ENCODE measurements around the gene FAM131B. TPM values are rescaled to one million over a fixed set of nuclear protein-coding genes. Genes with fewer than 3 reads are reported as not detected.
A peak's percentile ranks its signal among the peaks of the same experiment; 100 is the strongest.
"Not testable (repeated sequence)": the region's sequence is repeated elsewhere in the genome, so short reads cannot be mapped to it uniquely, and the experiment has no call there.

Gene FAM131B
- total RNA-seq, 1 experiment from 2014 or later, result 3.9 TPM

DNA sequence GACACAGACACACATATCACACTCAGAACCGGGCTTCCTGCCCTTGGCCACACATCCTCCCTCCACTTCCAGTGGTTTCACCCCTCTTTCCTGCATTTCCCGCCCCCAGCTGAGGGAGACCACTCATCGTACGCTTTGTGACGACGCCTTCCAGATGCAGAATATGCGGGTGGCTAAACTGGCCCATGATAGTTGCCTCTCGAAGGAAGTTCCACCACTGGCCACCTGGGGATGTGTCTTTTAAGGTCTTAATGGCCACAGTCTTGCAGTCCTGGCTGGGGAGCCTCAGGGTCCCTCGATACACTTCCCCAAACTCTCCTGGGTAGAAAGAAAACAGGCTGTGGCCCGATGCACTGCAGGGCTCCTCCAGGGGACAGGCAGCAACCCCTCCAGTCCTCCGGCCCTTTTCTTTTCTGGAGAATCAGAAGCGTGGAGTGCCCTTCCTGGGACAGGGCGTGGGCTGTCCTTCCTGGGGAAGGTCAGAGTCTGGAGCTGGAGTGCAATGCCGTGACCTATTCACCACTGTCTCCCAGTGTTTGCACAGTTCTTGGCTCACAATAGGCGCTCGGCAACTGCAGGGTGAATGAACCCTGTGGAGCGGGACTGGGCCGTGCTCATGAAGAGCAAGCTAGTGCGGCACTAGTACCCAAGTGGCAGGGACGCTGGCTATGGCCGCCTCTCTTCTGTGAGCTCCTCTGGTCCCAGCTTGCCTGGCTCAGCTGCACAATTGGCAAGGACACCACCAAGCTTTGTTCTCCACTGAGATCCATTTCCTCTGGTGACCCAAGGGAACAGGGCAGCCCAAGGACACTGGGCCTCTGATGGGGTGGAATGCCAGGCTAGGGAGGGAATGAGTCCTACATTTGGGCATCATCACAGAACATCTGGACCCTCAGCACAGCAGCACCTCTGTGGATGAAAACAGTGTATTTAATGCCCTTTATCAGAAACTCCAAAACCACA lies 33.0 kb upstream of the FAM131B start:
- DNase-seq (ENCODE audit: low spot score), result no peak

DNA sequence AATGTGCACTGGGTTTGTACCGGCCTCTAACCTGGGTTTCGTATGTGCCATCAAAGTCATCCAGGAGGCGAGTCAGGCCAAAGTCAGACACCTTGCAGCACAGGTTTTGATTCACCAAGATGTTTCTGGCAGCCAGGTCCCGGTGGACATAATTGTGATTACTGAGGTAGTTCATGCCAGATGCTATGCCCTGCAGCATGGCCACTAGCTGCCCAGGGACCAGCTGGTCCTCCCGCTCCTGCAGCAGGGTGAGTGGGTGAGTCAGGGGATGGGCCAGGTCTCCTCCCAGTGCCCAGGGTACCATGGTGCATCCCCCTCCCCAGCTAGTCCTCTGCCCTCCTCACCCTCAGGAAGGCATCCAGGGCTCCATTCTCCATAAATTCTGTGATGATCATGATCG lies 32.3 kb upstream of the FAM131B start:
- DNase-seq (ENCODE audit: low spot score), result no peak

DNA sequence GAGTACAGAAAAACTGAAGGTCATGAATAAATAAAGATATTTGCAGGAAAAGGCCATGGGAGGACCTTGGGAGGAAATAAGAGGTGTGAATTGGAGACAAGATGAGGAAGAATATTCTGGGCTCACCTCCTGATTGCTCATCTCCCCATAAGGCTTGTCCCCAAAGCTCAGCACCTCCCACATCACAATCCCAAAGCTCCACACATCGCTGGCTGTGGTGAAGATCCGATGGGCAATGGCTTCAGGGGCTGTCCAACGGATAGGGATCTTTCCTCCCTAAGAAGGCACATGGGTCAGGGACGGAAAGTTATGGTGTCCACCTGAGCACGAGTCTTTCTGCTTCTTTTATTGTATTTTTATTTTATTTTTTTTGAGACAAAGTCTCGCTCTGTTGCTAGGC lies 31.6 kb upstream of the FAM131B start:
- no peak for DNase-seq (ENCODE audit: low spot score)

DNA sequence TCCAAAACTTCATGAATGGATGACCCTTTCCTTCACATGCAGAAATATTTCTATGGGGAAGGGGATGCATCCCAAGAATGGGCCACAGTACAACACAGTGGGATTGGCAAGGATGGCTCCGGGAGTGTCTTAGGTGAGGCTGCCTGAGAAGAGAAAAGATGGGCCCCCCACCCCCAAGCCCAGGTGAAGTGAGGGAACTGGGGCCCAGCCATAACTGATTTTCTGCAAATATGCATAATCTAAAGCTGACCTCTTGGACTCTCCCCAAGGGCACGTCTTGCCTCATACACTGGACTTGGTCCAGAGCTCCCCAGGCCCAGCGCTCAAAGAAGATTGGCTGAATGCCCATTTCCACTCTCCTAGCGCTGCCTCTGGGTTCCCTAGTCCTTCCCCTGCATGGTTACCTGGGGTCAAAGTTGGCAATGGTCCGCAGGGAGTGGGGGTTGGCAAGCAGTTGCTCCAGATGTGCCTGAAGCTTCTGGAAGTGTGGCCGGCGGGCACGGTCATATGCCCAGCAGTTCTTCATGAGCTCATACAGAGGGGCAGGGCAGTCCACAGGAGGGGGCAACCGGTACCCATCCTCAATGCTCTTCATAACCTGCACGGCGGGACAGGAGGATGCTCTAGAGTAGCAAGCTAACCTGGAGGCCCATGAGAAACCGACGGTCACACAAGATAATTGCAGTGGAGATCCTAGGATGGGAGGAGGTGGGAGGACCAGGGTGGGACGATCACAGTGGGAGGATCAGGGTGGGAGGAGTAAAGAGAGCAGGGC lies 30.9 kb upstream of the FAM131B start:
- DNase-seq (ENCODE audit: low spot score), result no peak

DNA sequence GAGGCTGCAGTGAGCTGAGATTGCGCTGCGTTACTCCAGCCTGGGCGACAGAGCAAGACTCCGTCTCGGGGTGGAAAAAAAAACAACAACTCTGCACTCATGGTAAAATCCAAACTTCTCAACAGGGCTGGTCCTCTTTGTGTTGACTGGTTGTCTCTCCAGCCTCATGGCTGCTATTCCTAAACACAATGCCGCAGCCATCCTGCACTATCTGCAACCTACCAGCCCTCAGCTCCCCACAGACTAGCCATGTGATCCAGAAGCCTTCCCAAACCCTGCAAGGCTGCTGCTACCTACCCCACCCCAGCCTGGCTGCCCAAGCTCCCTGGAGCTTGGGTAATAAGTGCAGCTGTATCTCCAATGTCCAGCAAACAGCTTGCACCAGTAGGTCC lies 30.4 kb upstream of the FAM131B start:
- no peak for DNase-seq (ENCODE audit: low spot score)

DNA sequence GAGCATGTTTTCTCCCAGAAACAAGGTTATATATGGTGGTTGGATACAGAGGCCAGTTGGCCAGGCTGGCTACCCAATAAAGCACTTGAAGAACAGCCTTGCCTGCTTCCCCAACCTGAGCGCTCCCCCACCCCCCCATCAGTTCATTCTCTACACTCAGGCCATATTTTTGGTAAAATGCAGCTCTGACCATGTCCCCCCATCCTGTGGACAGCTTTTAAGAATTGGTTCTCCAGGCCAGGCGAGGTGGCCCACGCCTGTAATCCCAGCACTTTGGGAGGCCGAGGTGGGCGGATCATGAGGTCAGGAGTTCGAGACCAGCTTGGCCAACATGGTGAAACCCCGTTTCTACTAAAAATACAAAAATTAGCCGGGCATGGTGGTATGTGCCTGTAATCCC lies 29.9 kb upstream of the FAM131B start:
- DNase-seq (ENCODE audit: low spot score), result not testable (repeated sequence)

DNA sequence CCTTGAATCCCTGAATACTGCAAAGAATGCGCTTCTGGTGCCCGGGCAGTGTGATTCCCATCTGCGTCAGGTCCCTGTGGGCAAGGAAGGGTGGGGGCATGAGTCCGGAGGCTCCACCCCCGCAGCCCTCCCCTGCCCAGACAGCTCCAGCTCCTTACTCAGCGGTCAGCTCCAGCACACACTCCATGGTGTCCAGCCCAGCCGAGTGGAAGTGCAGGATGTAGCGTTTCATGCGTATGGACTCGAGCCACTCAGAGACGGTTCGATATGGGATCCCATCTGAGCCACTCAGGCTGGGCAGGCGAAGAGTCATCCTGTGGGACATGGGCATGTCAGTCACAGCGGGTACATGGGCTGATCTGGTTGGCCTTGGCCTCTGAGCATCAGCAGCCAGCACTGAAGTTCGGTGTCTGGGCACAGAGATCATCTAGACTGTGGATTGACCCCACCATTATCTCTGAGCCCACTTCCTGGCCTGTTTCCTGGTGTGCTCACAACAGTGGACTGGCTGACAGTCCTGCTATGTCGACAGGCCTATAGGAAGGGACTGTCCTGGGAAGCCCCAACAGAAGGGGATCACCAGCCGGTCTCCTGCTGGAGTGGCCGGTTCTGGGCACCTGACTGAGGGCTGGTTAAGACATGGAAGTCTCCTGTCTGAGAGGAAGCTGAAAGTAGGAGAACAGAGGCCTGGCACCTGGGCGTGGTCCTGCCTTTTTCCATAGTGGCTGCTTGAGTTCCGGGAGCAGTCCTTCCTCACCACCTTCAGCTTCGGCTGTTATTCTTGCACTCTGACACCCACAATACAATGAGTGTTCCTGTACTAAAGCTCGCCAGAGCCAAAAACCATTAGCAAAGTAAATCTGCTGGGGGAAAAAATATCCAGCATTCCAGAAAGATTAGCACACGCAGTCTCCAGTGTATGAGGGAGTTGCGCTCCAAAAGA lies 29.2 kb upstream of the FAM131B start:
- DNase-seq (ENCODE audit: low spot score), result peak; percentile 54

DNA sequence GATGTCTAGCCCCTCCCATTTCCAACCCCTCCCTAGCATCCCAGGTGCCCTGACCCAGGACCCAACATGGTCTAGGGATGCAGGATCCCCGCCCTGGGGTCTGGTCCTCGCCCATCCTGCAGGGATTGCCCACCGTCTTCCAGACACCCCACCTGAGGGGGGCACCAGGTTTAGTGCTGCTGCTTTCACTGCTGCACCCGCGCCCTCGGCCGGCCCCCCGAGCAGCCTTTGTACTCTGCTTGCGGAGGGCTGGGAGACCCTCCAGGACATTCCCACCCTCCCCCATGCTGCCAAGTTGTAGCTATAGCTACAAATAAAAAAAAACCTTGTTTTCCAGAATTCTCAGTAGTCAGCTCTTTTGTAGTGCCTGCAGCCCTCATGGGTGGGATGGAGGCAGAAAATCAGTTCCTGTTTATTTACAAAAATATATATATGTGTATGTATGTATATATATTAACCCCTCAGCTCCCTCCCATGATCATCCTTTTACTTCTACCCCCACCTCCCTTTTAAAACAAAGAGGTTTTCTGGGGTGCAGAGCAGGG lies 28.3 kb upstream of the FAM131B start:
- DNase-seq (ENCODE audit: low spot score), result no peak

DNA sequence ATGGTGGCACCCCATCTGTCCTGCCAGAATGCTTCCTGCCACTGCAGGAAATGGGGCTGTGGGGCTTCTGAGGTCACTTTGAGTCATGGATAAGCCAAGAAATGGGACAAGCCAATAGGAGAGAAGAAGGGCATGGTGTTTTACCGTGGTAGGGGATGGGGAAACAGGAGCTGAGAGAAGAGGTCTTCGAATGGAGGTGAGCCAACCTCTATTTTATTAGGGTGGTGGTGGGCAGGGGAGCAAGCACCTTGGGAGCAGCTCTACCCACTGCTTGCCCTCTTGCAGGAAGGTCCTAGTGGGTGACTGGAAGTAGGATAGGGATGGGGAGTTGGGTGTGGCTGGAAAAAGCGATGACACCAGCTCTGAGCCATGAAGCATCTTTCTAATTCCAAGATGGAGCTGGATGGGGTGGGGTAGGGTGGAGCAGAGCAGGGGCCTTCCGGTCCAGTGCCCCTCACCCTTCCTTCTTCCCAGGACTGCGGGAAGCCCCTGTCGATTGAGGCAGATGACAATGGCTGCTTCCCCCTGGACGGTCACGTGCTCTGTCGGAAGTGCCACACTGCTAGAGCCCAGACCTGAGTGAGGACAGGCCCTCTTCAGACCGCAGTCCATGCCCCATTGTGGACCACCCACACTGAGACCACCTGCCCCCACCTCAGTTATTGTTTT lies 27.7 kb upstream of the FAM131B start:
- no peak for DNase-seq (ENCODE audit: low spot score)

DNA sequence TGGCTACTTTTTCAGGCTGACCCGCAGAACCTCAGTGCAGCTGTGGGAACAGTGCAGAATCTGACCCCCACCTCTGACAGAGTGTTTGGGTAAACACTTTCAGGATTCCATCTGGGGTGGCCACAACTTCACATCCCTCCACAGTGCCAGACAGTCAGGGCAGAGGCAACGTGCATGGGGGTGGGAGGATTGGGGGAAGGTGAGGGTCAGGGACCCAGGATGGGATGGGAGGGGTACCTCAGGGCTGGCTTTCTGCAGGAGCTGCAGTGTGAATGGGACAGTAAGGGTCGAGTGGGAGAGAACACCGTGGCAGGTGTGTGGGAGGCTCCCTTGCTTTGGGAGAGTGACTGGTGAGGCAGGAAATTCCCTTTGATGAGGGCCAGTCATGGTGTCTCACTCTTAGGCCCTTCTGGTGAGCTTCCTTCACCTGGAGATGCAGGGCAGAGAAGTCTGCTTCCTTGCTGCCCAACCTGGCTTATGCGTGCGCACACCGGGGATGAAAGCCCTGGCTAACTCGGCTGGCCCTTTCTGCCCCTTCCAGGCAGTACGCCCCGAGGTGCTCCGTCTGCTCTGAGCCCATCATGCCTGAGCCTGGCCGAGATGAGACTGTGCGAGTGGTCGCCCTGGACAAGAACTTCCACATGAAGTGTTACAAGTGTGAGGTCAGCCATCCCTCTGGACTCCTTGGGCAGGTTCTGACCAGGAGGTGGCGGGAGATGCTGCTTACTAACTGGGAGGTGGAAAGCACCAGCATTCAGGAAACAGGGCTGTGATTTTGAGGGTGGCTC lies 27.0 kb upstream of the FAM131B start:
- DNase-seq (ENCODE audit: low spot score), result no peak

DNA sequence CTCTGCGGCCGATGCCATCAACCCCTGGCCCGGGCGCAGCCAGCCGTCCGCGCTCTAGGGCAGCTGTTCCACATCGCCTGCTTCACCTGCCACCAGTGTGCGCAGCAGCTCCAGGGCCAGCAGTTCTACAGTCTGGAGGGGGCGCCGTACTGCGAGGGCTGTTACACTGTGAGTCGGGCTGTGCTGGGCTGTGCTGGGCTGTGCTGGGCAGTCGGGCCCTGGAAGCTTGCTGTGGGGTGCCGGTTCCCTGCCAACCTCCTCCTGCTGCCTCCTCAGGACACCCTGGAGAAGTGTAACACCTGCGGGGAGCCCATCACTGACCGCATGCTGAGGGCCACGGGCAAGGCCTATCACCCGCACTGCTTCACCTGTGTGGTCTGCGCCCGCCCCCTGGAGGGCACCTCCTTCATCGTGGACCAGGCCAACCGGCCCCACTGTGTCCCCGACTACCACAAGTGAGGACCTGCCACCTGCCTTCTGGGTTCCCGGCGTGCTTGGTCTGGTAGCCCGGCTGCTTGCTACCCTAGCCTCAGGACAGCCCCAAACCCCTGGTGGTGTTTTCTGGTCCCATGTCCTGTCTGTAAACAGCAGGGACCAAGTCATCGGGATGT lies 26.1 kb upstream of the FAM131B start:
- no peak for DNase-seq (ENCODE audit: low spot score)

DNA sequence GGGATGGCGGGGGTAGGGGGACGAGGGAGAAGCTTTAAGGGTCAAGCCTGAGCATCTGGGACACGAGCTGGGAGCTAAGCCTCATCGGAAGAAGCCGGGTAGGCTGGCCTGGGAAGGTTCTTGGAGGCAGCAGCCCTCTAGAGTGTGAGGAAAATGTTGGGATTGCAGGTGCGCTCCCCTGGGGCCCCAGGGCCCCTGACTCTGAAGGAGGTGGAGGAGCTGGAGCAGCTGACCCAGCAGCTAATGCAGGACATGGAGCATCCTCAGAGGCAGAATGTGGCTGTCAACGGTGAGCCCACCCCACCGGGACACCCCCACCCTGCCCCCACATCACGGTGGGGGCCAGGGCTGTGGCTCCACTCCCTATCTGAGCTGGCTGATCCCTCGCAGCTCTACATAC lies 25.5 kb upstream of the FAM131B start:
- no peak for DNase-seq (ENCODE audit: low spot score)

DNA sequence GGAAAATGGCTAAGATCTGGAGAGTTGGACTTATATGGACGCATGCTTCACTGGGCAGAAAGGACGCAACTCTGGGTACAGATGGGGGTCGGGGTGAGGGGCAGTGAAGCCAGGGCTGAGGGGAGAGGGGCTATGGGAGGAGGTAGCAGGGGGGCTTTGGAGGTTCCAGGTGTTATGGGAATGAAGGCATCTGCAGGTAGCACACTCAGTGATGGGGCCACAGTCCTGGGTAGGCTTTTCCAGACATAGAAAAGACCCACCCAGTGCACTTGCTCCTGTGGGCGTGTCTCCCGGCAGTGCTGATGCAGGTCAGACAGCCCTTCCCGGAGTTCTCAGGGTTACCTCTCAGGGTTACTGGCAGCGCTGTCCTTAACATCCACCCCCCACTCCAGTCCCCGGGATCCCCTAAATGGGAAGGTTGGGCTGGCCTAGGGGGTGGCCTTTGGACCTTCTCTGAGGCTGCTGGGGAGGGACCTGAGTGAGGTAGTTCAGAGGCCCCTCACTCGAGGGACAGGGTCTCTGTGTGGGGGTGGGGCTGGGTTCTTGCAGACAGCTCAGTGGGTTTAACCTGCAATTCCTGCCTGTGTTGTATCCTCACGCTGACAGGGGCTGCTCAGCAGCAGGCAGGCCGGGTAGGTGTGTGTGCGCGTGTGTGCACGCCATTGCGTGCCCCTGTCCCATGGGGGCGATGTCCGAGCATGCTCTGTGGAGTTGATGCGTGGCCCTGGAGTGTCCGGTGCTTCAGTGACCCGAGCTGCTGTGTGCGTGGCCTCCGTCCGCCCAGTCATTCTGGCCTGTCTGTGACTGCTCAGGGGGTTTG lies 24.9 kb upstream of the FAM131B start:
- DNase-seq (ENCODE audit: low spot score), result no peak

DNA sequence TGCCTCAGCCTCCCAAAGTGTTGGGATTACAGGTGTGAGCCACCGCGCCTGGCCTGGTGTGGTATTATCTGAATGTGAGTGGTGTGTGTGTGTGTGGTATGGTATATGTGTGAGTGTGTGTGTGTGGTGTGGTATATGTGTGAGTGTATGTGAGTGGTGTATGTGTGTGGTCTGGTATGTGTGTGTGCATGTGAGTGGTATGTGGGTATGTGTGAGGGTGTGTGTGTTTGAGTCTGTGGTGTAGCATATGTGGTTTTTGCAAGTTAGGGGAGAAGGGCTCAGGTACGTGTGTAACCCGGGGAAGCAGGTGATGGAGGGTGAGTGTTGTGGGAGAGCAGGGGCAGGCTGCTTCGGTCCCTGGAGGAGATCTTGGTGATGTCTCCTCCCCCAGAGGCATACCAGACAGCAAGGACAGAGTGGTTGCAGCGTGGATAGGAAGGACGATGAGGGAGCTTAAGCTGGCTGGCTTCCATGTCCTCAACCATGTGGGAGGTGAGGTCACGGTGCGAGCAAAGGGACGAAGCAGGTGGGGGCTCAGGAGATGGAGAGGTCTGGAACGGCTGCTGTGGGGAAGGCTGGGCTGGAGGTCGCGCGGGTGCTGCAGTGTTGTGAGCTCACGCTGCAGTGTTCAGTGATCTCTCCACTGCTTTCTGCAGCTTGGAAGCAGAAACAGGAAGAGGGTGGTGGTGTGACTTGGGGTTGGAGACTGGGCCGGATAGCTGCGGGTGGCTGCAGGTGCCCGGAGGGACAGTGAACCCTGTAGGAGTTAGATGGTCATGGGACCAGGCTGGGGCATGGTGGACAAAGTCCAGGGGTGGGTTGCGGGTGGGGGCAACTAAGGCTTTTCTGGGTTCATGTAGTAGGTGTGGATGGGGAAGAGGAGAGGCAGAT lies 23.6 kb upstream of the FAM131B start:
- DNase-seq (ENCODE audit: low spot score), result no peak

DNA sequence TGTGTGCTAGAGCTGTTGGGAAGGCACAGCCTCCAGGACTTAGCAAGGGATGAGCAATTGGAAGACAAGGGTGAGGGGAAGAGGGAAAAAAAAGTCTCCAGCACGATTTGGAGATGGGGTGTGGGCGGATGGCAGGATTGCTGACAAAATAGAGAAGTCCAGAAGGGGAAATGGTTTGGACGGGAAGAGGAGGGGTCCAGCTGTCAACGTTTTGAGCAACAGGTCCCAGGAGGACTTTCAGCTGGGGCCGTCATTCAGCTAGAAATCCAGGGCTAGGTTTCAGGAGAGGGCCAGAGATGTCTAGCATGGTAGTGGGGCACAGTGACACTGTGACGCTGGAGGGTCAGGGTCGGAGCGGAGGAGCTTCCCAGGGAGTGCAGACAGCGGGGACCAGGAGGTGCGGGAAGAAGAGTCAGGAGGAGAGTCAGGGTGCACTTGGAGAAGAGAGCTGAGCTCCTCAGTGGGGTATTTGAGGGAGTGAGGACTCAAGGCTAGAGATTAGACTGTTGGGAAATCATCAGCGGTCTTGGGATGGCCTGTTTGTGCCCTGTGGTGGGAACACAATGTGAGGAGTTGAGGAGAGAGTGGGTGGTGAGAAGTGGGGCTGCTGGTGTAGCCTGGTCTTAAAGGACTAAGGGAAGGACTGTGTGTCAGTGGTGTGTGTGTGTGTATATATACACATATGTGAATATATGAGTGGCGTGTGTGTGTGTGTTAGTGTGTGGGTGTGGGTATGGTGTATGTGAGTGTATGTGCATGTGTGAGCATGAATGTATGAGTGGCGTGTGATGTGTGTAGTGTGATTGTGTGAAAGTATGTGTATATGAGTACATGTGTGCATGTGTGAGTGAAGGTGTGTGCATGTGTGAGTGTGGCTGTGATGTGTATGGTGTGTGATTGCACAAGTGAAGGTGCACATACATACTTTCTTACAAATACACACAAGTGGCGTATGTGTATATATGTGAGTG lies 22.4 kb upstream of the FAM131B start:
- DNase-seq (ENCODE audit: low spot score), result no peak

DNA sequence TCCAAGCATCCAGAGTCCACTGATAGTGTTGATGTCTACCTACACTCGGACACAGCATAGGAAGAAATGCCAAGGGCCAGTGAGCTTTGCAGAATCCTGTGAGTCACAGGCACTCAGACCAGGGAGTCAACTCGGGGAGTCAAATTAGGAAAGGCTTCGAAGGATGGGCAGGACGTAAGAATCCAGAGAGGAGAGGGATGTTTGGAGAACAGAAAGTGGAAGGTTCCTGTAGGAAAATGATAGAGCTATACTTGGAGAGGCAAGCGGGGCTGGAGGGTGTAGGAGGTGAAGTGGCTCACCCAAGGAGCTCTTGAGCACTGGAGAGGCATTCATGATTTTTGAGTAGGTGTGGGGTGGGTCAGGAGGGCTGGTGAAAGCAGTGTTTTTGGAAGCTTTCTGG lies 21.6 kb upstream of the FAM131B start:
- DNase-seq (ENCODE audit: low spot score), result no peak

DNA sequence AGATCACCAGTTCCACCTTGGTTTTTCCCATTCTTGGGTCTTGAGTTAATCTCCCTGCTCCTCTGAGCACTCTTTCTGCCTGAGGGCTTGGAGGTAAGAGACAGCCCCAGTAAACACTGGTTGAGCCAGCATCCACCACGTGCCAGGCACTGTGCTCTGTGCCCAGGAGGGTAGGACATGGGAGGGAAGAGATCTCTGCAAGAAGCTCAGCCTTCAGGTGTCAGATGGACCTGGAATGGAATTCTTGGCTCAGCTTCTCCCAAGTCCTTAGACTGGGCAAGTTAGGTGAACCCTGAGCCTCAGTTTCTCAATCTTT lies 21.1 kb upstream of the FAM131B start:
- DNase-seq (ENCODE audit: low spot score), result no peak
